ENCODE measurements around the gene SP4. TPM values are rescaled to one million over a fixed set of nuclear protein-coding genes. Genes with fewer than 3 reads are reported as not detected.

SP4 gene
- total RNA-seq (1 to 10 TPM; 7.6 to 8.3 TPM), polyA plus RNA-seq (1 to 10 TPM; 1.0 to 2.7 TPM)
- long read RNA-seq, donor 1, partial matches to known transcripts: 1 of 4 reads
- long read RNA-seq, donor 1, other reads (novel, unspliced or antisense): 3 of 4 reads
- long read RNA-seq, donor 2, full-length matches to known transcripts: 1 of 4 reads
- long read RNA-seq, donor 2, partial matches to known transcripts: 2 of 4 reads
- long read RNA-seq, donor 2, other reads (novel, unspliced or antisense): 1 of 4 reads

DNA sequence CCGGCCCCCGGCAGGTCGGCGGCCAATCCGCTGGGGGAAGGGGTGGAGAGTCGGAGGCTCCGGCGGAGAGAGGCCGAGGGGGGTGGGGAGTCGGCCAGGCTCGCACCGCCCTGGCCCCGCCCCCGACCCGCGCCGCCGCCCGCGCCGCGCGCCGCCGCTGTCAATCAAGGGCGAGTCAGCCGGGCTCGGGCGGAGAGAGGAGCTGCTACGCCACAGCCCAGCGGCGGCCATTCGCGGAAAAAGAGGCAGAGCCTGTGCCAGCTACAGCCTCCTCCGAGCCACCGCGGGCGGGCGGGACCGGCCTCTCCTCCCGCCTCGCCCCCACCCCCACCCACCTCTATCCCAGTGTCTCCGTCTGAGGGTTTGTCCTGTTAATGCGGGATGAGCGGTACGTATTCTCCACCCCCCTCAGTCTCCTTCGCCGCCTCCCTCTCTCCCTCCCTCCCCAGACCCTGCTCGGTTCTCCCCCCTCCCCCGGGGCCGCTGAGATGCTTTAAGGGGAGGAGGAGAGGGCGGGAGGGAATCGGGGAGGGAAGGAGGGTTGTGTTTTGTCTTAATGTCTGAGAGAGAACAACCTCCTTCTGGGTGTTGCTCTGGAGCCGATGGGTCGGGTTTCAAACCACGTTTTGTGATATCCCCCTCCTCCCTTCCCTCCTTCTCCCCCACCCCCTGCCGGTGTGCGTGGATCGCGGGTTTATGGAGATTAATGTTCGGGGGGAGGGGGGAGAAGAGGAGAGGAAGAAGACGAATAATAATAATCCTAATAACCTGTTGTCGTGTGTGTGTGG lies at the start of gene SP4:
TSS of gene SP4 (plus strand) at position 213 of the 788 bp plus-strand sequence. CDS start at position 382, 169 bp downstream.
- Histone ChIP-seq H3K4me1 (ENCODE audit: control insufficient read depth in 1 of 2, insufficient read depth in 2 of 2, low read length in 2 of 2) (peaks cover 0 to 4% of the 10 kb centered on the region in 2 donors), H3K36me3 (ENCODE audit: control insufficient read depth in 1 of 2, insufficient read depth in 2 of 2, low read length in 1 of 2) (no peaks in the 10 kb centered on the region), H3K27me3 (ENCODE audit: control insufficient read depth in 1 of 2, insufficient read depth in 2 of 2, low read length in 1 of 2) (no peaks in the 10 kb centered on the region), H3K9me3 (ENCODE audit: control insufficient read depth, low read length) (no peaks in the 10 kb centered on the region), H3K27ac (ENCODE audit: low read depth in 1 of 2, low read length in 2 of 2) (peak within 1 kb of the TSS; percentile 89 to 92), H3K4me3 (ENCODE audit: low read length in 2 of 2) (peak within 1 kb of the TSS; percentile 91 to 95)
- DNase-seq: peak; percentile 96 to 98
- peak; percentile 95 for ATAC-seq (ENCODE audit: low FRiP score)
- intact Hi-C loops (cut with DNase I): loop anchor here in 1 of 2 donors (10.0 kb wide), 1 partner anchor 657 kb away; no protein-coding TSS in a partner anchor
- 1 to 2% methylated on average over 20 to 63 of the region's 63 CpGs for WGBS, 2 donors

DNA sequence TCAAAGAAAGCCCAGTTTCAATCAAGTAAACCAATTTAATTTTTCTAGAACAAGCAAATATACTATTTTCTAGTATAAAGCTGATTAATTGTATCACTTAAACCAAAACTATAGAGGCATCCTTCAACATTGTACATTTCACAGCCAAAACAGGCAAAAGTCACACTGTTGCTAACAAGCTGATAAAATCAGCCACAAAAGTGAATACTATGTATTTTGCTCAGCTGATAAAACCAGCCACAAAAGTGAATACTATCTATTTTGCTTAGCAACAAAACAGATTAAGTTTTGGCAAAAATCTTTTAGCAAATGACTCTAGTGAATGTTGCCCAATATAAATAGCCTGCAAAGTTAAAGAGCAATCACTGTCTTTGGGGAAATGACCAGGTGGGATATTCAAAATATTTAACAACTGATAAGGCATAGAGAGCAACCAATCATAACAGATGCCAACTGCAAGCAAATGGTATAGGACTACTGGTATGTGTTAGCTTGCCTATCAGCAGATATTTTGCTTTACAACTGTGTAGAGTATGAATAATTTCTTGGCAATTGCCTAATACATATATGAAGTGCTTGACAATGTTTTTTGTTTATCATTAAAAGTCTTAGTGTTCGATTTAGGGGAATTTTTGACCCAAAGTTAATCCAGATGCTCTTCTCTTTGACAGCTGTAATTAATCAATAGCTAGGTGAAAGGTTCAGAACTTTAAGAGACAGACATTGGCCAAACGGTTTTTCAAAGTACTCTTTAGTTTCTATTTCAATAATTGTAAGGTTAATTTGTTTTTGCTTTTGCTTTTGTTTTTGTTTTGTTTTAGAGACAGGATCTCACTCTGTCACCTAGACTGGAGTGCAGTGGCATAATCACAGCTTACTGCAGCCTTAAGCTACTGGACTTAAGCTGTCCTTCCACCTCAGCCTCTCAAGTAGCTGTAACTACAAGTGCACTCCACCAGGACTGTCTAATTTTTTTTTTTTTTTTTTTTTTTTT lies 44.4 kb upstream of the SP4 start:
- no peak for ATAC-seq (ENCODE audit: low FRiP score)
- Histone ChIP-seq H3K27ac (ENCODE audit: low read depth in 1 of 2, low read length in 2 of 2) (no peak overlapping the region), H3K4me3 (ENCODE audit: low read length in 2 of 2) (no peak overlapping the region), H3K27me3 (ENCODE audit: control insufficient read depth in 1 of 2, insufficient read depth in 2 of 2, low read length in 1 of 2) (no peaks in the 10 kb centered on the region), H3K4me1 (ENCODE audit: control insufficient read depth in 1 of 2, insufficient read depth in 2 of 2, low read length in 2 of 2) (no peaks in the 10 kb centered on the region), H3K9me3 (ENCODE audit: control insufficient read depth, low read length) (no peaks in the 10 kb centered on the region), H3K36me3 (ENCODE audit: control insufficient read depth in 1 of 2, insufficient read depth in 2 of 2, low read length in 1 of 2) (no peaks in the 10 kb centered on the region)
- DNase-seq: no peak
- intact Hi-C loops (cut with DNase I): no loop called here
- WGBS, 2 donors: 39 to 52% methylated on average over 2 of the region's 2 CpGs

DNA sequence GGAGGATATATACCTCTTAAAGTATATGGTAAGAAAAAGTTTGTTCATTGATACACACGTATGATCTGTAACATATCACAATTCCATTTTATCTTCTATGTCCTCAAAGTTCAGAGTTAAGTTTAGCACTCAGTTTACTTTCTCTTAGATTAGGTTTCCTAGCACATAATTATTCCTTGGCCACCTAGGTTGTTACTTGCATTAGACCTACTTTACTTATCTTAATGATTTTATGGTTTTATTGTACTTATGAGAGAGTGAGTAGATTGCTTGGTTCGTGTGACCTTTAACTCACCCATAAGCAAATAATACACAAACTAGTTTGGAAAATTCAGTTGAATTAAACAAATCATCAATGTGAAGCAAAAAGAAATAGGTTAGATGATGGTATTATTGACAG lies 33.9 kb upstream of the SP4 start:
- 28 to 30% methylated on average over 2 of the region's 2 CpGs for WGBS, 2 donors
- Histone ChIP-seq H3K36me3 (ENCODE audit: control insufficient read depth in 1 of 2, insufficient read depth in 2 of 2, low read length in 1 of 2) (no peaks in the 10 kb centered on the region), H3K4me3 (ENCODE audit: low read length in 2 of 2) (no peak overlapping the region), H3K9me3 (ENCODE audit: control insufficient read depth, low read length) (no peaks in the 10 kb centered on the region), H3K27ac (ENCODE audit: low read depth in 1 of 2, low read length in 2 of 2) (no peak overlapping the region), H3K27me3 (ENCODE audit: control insufficient read depth in 1 of 2, insufficient read depth in 2 of 2, low read length in 1 of 2) (no peaks in the 10 kb centered on the region), H3K4me1 (ENCODE audit: control insufficient read depth in 1 of 2, insufficient read depth in 2 of 2, low read length in 2 of 2) (no peaks in the 10 kb centered on the region)
- DNase-seq: no peak
- intact Hi-C loops (cut with DNase I): no loop called here
- no peak for ATAC-seq (ENCODE audit: low FRiP score)

GRCh38 chr7:21401944-21402343 lies 25.9 kb upstream of the SP4 start:
- no peak for DNase-seq
- no peak for ATAC-seq (ENCODE audit: low FRiP score)
- intact Hi-C loops (cut with DNase I): no loop called here
- H3K4me1 ChIP-seq (ENCODE audit: control insufficient read depth in 1 of 2, insufficient read depth in 2 of 2, low read length in 2 of 2): no peaks in the 10 kb centered on the region
- WGBS, 2 donors: 84 to 88% methylated on average over 5 of the region's 5 CpGs
- peaks cover 2% of the 10 kb centered on the region for H3K9me3 ChIP-seq (ENCODE audit: control insufficient read depth, low read length)
- no peak overlapping the region for H3K27ac ChIP-seq (ENCODE audit: low read depth in 1 of 2, low read length in 2 of 2)
- no peaks in the 10 kb centered on the region for H3K27me3 ChIP-seq (ENCODE audit: control insufficient read depth in 1 of 2, insufficient read depth in 2 of 2, low read length in 1 of 2)
- H3K4me3 ChIP-seq (ENCODE audit: low read length in 2 of 2): no peak overlapping the region
- no peaks in the 10 kb centered on the region for H3K36me3 ChIP-seq (ENCODE audit: control insufficient read depth in 1 of 2, insufficient read depth in 2 of 2, low read length in 1 of 2)

DNA sequence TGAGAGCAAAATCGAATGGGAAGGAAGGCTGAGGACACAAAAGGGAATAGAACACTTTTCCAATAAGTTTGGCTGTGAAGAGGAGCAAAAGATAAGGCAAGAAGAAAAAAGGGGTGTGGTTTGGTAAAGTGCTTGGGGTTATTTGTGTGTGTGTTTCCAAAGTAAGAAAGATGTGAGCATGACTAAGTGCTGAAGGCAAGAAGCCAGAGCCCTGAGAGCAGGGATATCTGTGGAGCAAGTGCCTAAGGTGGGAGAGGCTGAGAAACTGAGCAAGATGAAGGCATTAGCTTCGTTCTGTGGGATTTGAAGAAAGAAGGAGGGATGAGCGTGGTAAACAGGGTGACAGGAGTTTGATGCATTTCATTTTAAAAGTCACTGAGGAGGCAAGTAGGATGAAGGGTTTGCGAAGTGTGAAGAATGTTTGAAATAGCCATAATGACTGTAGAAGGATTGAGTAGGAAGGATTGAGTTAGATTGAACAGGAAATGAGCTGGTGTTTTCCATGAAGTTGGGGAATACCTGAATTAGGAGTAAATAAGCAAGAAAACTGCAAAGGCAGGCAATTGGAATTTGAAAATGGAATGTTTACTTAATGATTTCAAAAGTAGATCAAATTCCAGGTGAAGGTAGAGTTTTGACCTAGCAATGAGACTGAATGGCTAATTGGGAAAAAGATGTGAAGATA lies 19.9 kb upstream of the SP4 start:
- no peak overlapping the region for H3K4me3 ChIP-seq (ENCODE audit: low read length in 2 of 2)
- intact Hi-C loops (cut with DNase I): no loop called here
- WGBS, 2 donors: 74 to 78% methylated on average over 4 of the region's 4 CpGs
- no peaks in the 10 kb centered on the region for H3K4me1 ChIP-seq (ENCODE audit: control insufficient read depth in 1 of 2, insufficient read depth in 2 of 2, low read length in 2 of 2)
- ATAC-seq (ENCODE audit: low FRiP score): no peak
- H3K27me3 ChIP-seq (ENCODE audit: control insufficient read depth in 1 of 2, insufficient read depth in 2 of 2, low read length in 1 of 2): no peaks in the 10 kb centered on the region
- no peak for DNase-seq
- no peak overlapping the region for H3K27ac ChIP-seq (ENCODE audit: low read depth in 1 of 2, low read length in 2 of 2)
- no peaks in the 10 kb centered on the region for H3K9me3 ChIP-seq (ENCODE audit: control insufficient read depth, low read length)
- H3K36me3 ChIP-seq (ENCODE audit: control insufficient read depth in 1 of 2, insufficient read depth in 2 of 2, low read length in 1 of 2): no peaks in the 10 kb centered on the region

- intact Hi-C loops (cut with DNase I): no loop called here
- DNase-seq: no peak
- Histone ChIP-seq H3K27ac (ENCODE audit: low read depth in 1 of 2, low read length in 2 of 2) (no peak overlapping the region), H3K4me3 (ENCODE audit: low read length in 2 of 2) (no peak overlapping the region), H3K27me3 (ENCODE audit: control insufficient read depth in 1 of 2, insufficient read depth in 2 of 2, low read length in 1 of 2) (no peaks in the 10 kb centered on the region), H3K4me1 (ENCODE audit: control insufficient read depth in 1 of 2, insufficient read depth in 2 of 2, low read length in 2 of 2) (no peaks in the 10 kb centered on the region), H3K36me3 (ENCODE audit: control insufficient read depth in 1 of 2, insufficient read depth in 2 of 2, low read length in 1 of 2) (no peaks in the 10 kb centered on the region), H3K9me3 (ENCODE audit: control insufficient read depth, low read length) (no peaks in the 10 kb centered on the region)
- no peak for ATAC-seq (ENCODE audit: low FRiP score)
- WGBS, 2 donors: 87 to 89% methylated on average over 3 of the region's 3 CpGs
Observed at GRCh38 chr7:21408481-21408820, 19.4 kb upstream of the SP4 start.

DNA sequence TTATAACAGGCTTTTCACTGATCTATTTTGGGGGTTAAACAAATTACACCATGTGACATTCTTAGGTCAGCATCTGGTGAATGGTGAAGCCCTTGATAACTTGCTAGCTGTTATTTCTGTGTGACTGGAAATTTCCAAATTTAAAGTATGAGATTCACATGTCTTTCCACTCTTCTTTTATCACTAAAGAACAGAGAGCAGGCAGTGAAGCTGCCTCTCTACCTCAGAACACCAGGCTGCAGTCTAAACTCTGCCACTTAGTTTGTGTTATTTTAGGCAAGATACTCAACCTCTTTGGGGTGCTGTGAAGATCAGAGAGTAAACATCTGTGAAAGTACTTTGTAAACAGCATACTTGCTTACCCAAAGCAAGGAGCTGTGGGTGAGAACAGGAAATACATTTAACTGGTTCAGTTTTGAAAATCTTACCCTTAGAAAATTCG lies 15.5 kb upstream of the SP4 start:
- WGBS, 2 donors: 58 to 66% methylated on average over 1 of the region's 1 CpG
- DNase-seq (no peak), ATAC-seq (ENCODE audit: low FRiP score) (no peak)
- no peaks in the 10 kb centered on the region for H3K27me3 ChIP-seq (ENCODE audit: control insufficient read depth in 1 of 2, insufficient read depth in 2 of 2, low read length in 1 of 2)
- intact Hi-C loops (cut with DNase I): no loop called here
- H3K4me1 ChIP-seq (ENCODE audit: control insufficient read depth in 1 of 2, insufficient read depth in 2 of 2, low read length in 2 of 2): no peaks in the 10 kb centered on the region
- no peak overlapping the region for H3K4me3 ChIP-seq (ENCODE audit: low read length in 2 of 2)
- no peaks in the 10 kb centered on the region for H3K36me3 ChIP-seq (ENCODE audit: control insufficient read depth in 1 of 2, insufficient read depth in 2 of 2, low read length in 1 of 2)
- no peaks in the 10 kb centered on the region for H3K9me3 ChIP-seq (ENCODE audit: control insufficient read depth, low read length)
- H3K27ac ChIP-seq (ENCODE audit: low read depth in 1 of 2, low read length in 2 of 2): no peak overlapping the region

GRCh38 chr7:21412957-21413356 lies 14.9 kb upstream of the SP4 start:
- 22 to 40% methylated on average over 2 of the region's 2 CpGs for WGBS, 2 donors
- DNase-seq: no peak

More at GRCh38 chr7:21412957-21413356, 14.9 kb upstream of the SP4 start:
- Histone ChIP-seq H3K9me3 (ENCODE audit: control insufficient read depth, low read length) (no peaks in the 10 kb centered on the region), H3K4me1 (ENCODE audit: control insufficient read depth in 1 of 2, insufficient read depth in 2 of 2, low read length in 2 of 2) (no peaks in the 10 kb centered on the region), H3K27ac (ENCODE audit: low read depth in 1 of 2, low read length in 2 of 2) (no peak overlapping the region), H3K27me3 (ENCODE audit: control insufficient read depth in 1 of 2, insufficient read depth in 2 of 2, low read length in 1 of 2) (no peaks in the 10 kb centered on the region), H3K4me3 (ENCODE audit: low read length in 2 of 2) (no peak overlapping the region), H3K36me3 (ENCODE audit: control insufficient read depth in 1 of 2, insufficient read depth in 2 of 2, low read length in 1 of 2) (no peaks in the 10 kb centered on the region)
- intact Hi-C loops (cut with DNase I): no loop called here
- ATAC-seq (ENCODE audit: low FRiP score): no peak

Data from aorta (tissue), 5 donors.